Effector CD8-positive, alpha-beta T cell (primary cell): ENCODE measurements around the gene DLGAP3.

ENCODE experiments used
- DNase-seq: peaks from one replicate; lab custom pipeline; 2025; lab: John Stamatoyannopoulos, UW

DLGAP3 gene

DNA sequence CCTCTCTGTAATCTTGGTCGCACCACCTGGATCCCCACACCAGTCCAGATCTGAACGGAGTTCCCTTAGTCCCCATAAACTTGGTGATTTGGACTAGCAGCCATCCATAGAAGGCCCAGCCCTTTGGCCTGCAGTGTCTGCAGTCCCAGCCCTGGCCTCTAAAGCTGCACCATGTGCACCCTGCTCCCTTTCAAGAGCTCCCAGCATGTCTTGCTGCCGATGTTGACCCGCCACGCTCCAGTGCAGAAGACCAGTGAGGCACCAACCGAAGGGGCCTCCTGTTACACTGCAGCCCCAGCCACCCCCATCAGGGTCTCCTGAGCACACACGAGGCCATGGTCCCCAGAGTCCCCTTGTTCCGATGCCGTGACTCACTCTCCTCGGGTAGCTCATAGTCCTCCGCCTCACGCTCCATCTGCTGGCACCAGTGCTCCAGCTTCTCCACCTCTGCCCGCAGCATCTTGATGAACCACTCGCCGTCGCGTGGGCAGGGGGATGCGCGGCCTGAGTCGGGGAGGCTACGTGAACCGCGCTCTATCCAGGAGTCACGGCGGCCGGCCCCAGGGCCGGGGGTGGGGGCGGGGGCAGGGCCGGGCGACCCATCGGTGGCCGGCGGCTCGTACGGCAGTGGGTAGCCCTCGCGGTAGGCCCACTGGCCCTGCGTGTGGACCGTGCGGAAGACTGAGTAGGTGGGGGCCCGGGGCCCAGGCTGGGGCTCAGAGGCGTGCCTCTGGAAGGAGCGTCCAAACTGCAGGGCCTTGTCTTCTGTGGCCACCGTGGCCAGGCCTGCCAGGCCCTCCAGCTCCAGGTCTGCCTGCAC, 61.0 kb downstream of the DLGAP3 start:
- no peak for DNase-seq

DNA sequence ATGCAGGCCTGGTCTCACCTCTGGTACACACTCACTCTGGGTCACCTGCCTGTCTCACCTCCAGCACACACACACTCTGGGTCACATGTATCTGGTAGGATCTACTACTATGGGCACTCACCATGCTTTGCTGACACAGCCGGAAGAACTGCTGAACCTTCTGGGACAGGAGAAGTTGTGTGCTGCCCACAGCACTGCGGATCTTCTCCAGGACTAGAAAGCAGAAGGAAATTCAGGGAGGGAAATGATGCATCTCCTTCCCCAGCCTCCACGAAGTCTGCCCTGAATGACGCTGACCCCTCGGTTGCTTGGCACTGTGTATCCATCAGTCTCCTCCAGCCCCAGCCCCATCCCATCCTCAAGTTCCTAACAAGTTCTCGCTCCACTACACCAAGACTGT, 62.0 kb downstream of the DLGAP3 start:
- no peak for DNase-seq

DNA sequence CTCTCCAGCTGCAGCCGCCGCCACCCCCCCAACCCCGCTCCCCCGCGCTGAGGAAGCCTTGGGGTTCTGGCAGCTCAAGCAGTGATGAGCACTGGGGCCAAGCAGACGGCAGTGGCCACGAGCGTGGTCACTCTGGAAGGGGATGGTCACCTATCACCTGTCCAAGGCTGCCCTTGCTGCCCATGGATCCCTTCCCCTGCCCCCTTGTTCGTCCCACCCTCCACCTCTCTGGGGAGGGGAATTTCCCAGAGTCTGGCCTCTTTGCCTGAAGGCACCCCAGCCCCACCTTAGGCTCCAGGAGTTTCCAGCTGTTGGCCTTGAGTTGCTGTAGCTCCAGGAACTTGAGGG, 62.7 kb downstream of the DLGAP3 start:
- no peak for DNase-seq

DNA sequence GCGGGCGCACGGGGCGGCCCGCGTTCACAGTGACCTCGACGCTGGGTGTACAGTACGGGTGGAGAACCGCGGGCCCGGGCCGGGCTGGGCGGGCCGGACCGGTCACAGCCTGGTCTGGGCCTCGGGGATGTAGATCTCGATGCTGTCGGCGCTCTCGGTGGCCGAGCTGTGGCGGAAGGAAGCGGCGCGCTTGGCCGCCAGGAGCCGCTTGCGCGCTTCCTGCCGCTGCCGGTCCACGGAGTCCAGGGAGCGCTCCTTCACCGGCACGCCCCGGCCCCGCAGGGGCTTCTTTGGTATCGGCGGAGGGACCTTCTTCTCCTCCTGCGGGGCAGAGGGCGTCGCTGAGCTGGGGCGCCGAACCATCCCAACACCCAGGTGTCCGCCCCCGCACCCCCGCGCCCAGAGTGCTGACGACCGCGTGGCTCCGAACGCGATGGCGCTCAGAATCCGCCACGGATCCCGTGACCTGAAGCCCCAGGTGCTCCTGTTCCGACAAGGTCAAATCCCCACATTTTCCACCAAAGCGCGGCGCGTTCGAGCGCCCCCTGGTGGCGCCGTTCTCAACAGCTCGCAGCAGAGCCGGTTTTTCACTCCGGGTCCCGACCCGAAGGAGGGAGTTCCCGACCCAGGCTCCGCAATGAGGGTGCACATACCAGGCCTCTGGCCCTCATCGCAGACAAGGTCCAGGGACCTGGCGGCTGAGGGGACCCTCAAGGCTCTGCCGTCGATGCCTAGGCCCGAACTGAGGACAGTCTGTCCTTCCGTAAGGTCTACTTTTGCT, 63.3 kb downstream of the DLGAP3 start:
- peak; percentile 91 for DNase-seq

DNA sequence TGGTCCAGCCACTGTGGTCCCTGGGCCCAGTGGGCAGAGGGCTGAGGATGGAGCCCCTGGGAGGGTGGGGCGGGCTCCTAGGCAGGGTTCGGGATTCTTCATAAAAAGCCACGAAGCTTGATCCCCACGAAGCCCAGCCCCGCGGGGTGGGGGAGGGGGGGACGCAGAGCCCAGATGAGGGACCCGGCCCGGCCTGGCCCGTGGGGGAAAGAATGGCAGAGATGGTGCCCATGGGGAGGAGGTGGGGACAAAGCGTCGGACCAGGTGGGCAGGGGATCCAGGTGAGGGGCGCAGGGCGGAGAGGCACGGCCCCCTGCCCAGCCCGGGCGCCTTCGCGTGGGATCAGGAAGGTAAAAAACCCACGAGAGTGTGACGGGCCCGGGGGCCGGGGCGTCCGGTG, 63.9 kb downstream of the DLGAP3 start:
- DNase-seq: no peak

DNA sequence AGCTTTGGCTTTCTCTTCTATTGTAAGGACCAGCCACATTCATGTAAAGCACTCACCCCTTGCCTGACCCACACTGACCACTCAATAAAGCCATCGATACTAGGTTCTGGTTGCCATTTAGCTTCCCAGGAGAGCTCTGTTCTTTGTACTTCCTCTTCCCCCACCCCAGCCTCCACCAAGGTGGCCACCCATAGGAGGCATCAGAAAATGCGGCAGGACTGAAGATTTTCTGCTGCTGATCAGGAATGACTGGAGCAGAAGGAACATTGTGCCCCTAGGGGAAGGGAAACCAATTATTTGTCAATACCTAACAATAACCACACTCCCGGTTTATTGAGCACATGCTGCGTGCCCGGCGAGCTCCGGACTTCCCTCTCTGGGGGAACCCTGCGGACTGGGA, 64.7 kb downstream of the DLGAP3 start:
- no peak for DNase-seq

DNA sequence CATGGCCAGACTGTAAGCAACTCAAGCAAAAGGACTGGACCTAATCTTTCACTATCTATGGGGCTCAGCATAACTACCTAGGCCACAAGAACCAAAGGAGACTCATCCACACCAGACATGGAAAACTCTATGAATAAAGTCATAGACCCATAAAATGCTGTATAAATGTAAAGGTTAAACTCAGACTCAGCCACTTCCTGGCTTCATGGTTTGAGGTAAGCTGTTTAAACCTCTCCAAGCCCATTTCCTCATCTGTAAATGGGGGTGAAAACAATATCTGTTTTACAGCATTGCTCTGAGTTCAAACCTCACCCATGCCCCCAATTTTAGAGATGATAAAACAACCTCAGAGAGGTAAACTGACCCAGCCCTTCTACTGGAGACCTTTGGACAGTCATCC, 65.9 kb downstream of the DLGAP3 start:
- DNase-seq: no peak

DNA sequence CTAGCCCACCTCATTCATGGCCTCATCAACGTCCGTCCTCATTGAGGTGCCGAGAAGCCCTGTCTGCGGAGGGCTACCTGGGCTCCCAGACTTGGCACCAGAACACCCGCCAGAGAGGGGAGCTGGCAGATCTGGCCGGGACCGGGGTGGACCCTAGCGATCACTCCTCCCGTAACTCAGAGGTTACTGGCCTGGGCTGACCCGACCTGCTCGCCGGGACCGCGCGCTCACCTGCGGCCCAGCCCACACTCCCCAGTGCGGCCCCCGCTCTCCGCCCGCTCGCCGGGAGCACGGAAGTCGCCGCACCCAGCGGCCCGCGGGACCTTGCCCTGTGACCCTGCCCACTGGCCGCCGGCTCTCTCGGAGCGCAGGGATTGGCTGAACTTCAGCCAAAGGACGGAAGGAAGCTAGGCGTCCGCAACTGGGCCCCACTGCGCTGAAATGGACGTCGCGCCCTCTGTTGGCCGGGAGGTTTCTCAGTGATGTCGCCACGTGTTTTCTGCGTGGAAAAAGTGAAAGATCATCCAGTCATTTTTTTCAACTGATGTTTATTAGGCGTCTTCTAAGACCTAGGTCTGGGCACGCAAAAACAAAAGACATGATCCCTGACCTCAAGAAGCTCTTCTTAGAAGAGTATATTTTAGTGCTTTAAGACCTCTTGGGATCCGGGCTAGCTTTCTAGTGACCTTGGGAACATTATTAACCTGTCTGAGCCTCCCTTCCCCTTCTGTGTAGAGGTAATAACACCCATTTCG, 69.8 kb downstream of the DLGAP3 start, which contains the start of gene SMIM12:
Gene SMIM12 (minus strand): TSS at position 304 of the 755 bp plus-strand sequence. CDS start 3,772 bp downstream, outside the sequence.
- DNase-seq: peak; percentile 78

DNA sequence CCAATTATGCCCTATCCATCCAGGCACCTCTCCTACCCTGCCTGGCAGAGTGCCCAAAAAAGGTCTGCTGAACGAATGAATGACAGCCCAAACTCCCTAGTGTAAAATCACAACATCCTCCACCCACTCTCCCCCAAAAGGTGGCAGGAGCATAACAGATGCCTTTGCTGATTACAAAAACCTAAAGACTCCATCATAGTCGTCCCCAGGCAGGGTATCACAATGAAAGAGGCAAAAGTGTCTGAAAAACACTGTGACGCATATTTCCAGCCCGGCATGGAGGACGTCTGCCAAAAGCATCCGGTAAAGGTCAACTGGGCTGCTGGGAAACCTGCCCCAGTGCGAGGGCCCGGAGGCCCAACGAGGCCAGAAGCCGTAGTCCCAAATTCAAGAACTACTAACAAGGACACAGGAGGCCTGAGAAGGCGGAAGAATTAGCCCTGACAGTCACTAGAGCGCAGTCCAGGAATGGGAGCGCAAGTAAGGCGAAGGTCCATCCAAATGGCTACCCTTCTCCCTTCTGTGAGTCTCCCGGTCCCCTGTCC, 70.5 kb downstream of the DLGAP3 start:
- DNase-seq: no peak

DNA sequence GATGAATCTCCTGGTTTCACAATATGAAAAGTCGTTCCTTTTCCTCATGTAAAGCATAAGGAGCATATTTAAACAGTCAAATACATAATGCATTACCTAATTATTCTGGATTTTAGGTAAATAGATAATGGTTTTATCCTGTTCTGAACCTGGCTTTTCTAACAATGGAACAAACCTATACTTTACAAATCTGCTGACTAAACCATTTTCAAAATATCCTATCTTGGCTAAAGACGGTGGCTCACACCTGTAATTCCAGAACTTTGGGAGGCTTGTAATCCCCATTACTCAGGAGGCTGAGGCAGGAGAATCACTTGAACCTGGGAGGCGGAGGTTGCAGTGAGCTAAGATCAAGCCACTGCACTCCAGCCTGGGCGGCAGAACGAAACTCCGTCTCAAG, 72.8 kb downstream of the DLGAP3 start:
- DNase-seq: no peak

DNA sequence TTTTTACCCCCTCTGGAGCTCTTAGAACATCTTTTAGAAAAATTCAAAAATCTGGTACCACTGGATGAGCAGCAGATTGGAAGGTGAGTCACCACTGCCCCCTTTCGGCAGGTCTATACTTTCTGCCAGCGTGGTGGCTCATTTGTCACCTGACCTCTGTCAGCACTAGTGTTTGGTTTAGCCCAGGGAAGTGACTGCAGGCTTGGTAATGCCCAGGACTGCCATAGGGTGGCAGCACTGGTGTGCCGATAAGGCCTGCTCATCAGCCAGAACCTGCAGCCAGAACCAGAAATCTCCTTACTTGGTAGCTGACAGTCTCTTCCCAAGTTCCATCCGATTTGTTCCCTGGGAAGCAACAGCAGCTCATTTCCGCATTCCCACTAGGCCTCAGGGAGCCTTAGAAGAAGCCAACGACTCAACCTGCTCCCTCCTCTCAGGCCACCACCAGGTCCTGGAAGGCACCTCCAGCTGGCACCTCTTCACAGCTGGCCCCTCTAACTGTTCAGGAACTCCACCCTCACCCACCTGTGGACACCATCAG, 76.7 kb downstream of the DLGAP3 start:
- peak; percentile 83 for DNase-seq

DNA sequence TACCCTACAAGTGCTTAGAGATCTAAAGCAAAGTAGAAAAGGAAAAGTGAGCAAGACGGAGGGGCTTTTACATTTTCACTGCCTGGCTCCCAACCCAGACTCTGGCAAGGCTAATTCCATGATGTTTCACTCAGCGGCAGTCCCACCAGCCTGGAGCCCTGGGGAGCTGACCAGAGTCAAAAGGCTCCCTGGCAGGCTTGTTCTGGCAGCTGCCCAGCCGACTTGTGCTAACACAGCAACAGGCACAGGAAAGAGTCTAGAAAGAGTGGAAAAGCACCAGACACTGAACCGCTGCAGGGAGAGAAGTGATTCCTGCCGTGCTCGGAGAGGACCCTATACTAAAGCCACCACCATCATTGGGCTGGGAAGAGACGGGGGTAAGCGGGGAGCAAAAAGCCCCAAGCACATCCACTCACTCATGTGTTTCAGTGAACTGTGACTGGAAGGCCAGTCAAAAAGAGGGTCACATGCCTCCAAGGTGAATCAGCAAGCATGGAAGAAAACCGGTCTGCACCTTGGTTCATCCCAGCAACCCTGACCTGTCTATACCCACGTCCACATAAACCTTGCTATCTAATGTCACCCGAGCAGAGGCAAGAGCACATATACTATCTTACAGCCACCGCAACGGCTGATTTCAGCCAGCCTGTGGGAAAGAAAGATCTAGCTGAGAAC, 77.9 kb downstream of the DLGAP3 start:
- no peak for DNase-seq

DNA sequence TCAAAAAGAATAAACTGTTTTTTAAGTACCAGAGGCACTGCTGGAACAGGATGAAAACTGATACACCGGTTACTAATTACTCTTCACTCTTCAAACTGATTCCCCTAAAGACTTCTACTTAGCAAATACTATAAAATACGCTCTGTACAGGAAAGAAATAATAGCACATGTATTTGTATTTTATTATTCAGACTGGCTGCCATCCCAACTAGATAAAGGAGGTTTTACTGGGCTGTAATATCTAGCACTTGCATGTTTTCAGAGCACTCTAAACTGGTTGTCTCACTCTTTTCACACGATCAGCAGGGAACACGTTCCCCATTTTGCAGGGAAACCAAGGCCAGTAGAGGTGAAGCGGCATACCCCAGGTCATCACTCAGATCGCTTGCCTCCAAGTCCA, 79.1 kb downstream of the DLGAP3 start:
- DNase-seq: no peak

DNA sequence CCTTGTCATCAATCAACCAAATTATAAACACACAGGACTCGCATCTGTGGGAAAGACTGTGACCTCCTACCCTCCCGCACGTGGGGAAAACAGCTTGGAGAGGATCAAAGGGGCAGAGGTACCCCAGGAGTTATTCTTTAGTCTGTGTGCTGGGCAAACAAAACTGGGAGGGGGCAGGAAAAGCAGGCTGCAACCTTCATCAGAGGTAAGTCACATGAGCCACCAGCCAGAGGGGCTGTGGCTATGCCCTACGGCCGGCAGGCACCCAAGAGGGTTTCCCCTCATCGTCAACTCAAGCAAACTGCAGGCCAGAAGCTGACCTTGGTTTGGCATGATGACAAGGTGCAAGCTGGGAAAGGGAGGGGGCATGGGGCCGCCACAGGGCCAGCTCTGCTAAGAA, 82.4 kb downstream of the DLGAP3 start:
- no peak for DNase-seq

DNA sequence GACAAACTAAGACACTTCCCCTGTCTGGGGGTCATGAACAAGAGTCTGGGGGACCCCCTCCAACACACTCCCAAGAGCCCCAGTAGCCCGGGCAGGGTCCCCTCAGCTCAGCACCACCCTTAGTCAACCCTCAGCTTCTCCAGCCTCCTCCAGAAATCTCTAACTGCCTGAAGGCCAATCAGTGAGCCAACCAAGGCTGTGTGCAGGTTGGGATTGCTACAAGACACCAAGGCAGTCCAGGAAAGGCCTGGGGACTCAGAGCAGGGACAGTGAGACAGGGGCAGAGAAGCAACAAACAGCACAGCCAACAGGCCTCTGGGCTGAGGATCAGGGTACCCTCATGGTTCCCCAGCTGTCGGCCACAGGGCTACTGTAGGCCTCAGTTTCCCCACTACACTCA, 83.2 kb downstream of the DLGAP3 start:
- DNase-seq: no peak

DNA sequence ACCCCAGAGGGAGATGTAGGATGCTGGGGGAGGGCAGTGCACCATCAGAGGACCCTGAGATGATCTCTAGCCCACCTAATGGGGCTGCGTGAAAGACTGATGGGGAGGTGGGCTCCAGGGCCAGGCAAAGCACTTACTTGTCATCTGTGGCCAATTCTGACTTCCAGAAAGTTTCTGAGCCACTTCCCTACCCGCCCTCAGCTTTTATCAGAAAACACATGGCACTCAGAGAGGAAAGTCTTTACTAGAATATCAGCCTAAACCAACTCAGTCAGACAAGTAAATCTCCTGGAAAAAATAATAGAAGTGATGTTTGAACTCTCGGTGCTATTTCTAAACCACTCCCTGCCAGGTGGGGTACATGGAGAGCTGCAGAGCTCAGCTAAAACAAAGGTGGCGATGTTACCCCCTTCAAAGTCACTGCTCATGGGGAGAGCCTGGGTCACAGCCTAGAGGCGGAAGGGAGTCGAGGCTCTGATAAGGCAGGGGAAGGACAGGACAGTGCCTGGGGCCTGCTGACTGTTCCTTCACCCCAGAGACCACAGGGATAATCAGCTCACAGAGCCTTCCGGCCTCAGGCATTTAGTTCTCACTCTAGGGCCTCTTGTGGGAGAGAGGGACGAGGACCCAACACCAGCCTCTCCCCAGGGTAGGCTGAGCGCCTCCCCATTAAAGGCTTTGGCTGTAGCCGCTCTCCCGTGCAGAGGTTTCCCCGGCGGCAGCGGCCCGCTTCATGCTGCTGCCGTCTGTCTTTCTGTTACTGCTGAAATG, 84.1 kb downstream of the DLGAP3 start:
- no peak for DNase-seq

DNA sequence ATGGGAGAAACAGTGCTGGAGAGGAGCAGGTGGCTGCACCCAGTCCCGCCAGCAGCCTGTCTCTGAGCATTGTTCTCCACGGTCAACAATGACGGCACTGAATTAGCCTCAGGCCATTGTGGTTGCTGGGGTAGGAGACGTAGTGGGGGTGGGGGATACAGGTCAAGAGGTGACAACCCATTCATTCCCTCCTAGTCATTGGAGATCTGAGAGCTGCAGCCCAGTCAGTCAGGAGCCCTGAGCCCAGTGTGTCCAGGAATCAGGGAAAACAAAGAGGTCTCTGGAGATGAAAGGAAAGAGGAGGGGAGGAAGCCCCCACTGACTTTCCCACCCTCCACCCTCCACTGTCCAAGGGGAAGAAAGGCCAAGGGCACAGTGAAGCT, 85.2 kb downstream of the DLGAP3 start:
- no peak for DNase-seq

DNA sequence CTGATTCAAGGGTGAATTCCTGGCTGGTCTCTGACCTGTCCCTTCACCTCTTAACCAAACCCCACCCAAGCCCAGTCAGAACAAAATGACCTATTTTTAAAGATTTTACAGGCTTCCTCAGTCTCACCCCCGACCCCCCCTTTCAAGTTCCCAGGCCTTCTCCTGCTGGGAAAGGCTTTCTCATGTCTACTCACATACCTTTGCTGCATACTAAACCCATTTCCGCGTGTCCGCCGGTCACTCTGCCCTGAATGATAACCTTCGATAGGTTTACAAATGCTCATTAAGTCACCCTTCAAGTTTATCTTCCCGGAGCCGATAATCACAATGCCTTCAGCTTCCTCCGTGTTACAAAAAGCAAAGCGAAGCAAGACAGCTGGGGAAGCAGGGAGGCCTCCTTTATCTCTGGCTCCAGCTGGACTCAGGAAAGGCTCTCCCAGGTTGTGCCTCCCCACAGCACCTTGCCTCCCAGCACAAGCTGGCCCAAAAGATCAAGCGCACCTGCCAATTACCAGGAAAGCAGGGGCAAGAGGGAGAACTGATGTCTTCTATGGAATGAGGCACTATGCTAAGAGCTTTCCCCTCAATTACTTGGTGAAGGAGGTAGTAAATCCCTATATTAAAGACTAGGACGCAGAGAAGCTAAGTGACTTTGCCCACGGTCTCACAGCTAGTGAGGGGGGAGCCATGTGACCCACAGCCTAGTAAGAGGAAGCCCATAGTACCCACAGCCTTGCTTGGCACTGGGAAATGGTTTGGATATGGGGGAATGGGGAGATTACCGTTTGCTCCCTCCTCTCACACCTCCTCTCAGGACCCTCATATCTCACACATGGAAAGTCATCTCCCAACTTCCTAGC, 85.8 kb downstream of the DLGAP3 start:
- no peak for DNase-seq

DNA sequence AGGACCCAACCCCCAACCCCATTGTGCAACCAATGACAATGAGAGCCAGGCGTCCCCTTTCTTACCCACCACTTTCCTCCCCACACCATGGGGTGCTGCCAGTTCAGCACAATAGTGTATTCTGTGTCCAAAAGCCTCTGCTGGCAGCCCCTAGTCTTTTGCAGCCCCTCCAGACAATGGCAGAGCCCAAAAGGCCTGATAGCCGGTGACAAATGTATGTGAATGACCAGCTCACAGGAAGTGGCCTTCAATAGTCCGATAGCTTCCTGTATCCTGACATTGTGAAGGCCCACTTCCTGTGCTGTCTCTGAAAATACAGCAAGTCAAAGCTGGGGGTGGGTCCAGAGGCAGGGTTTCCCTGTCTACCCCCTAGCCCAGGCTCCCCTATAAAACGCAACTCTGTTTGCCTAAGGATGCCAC, 86.5 kb downstream of the DLGAP3 start:
- DNase-seq: no peak

DNA sequence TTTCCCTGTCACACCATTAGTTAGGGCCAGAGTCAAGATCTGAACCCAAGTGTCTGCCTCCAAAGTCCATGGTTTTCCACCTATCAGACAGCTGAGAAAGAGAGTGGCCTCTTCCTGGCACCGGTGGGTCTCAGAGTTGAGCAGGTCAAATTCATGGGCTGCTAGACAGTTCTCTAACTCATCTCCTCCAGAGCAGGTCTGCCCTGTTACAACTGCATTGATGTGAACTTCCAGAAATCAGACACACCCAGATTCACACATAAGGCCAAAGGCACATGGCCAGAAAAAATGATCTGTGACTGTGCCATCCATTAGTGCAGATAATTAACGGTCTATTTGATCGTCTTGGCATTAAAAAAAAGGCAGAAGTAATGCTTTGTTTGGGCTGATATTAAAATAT, 87.4 kb downstream of the DLGAP3 start:
- no peak for DNase-seq
